Glutamatergic neuron (in vitro differentiated cells): ENCODE results near the gene TTI1. TPM values are rescaled to one million over a fixed set of nuclear protein-coding genes. Genes with fewer than 3 reads are reported as not detected.
"Not testable (repeated sequence)": the region's sequence is repeated elsewhere in the genome, so short reads cannot be mapped to it uniquely, and the experiment has no call there.

Source experiments
- DNase-seq: peaks from one replicate; pipeline ENCODE4 v3.0.0; 2022
- H3K27ac Mint-ChIP-seq: one replicate; pipeline ENCODE4 v1.8.0; 2020; ENCODE audit warnings: mild to moderate bottlenecking, mixed read lengths, inconsistent platforms; ENCODE audit not compliant: unreplicated experiment
- H3K27me3 Mint-ChIP-seq: one replicate; pipeline ENCODE4 v1.8.0; 2020; ENCODE audit warnings: mild to moderate bottlenecking, moderate library complexity, mixed read lengths, inconsistent platforms; ENCODE audit not compliant: unreplicated experiment
- H3K36me3 Mint-ChIP-seq: one replicate; pipeline ENCODE4 v1.8.0; 2020; ENCODE audit warnings: mild to moderate bottlenecking, mixed read lengths, inconsistent platforms; ENCODE audit not compliant: unreplicated experiment
- H3K4me1 Mint-ChIP-seq: one replicate; pipeline ENCODE4 v1.8.0; 2020; ENCODE audit warnings: mild to moderate bottlenecking, low read depth, mixed read lengths, inconsistent platforms; ENCODE audit not compliant: unreplicated experiment
- H3K4me3 Mint-ChIP-seq: one replicate; pipeline ENCODE4 v1.8.0; 2020; ENCODE audit warnings: mild to moderate bottlenecking, mixed read lengths, inconsistent platforms; ENCODE audit not compliant: unreplicated experiment
- H3K9me3 Mint-ChIP-seq: one replicate; pipeline ENCODE4 v1.8.0; 2020; ENCODE audit warnings: mild to moderate bottlenecking, moderate library complexity, mixed read lengths, inconsistent platforms; ENCODE audit not compliant: unreplicated experiment
- CTCF ChIP-seq: fragments of 200-600 bp; sonication (generic); IDR thresholded peaks from one replicate; pipeline ENCODE4 v1.5.0; 2021; ENCODE audit not compliant: partially characterized antibody, unreplicated experiment
- total RNA-seq: library from RNA; stranded (reverse); fragmentation: NEBNext Ultra II Directional; extraction: Animal tissue kit (Norgen Biotek cat#: 25700); gene quantifications from one replicate; pipeline ENCODE4 v1.2.1, GENCODE V29; 2021; ENCODE audit not compliant: unreplicated experiment

TTI1 gene
- total RNA-seq, 1 donor from 2014 or later = 22.9 TPM

- DNase-seq = no peak
- peaks cover 4% of the 10 kb centered on the region for H3K9me3 Mint-ChIP-seq
- no peak overlapping the region for H3K4me3 Mint-ChIP-seq
- H3K36me3 Mint-ChIP-seq = peaks cover 23% of the 10 kb centered on the region
- H3K27ac Mint-ChIP-seq = no peak overlapping the region
- TF ChIP-seq CTCF = no peak
- H3K4me1 Mint-ChIP-seq = peaks cover 6% of the 10 kb centered on the region
- H3K27me3 Mint-ChIP-seq = peaks cover 6% of the 10 kb centered on the region
Measured at GRCh38 chr20:37971561-37972127, 61.6 kb downstream of the TTI1 start.

GRCh38 chr20:37970856-37971245, 62.4 kb downstream of the TTI1 start:
- H3K36me3 Mint-ChIP-seq = peaks cover 23% of the 10 kb centered on the region
- peaks cover 6% of the 10 kb centered on the region for H3K9me3 Mint-ChIP-seq
- TF ChIP-seq CTCF = no peak
- DNase-seq = no peak
- H3K27me3 Mint-ChIP-seq = peaks cover 6% of the 10 kb centered on the region
- H3K27ac Mint-ChIP-seq = no peak overlapping the region
- H3K4me3 Mint-ChIP-seq = no peak overlapping the region
- H3K4me1 Mint-ChIP-seq = peaks cover 6% of the 10 kb centered on the region

GRCh38 chr20:37969949-37970855, 63.1 kb downstream of the TTI1 start:
- no peak for TF ChIP-seq CTCF
- Mint-ChIP-seq H3K36me3 (peaks cover 23% of the 10 kb centered on the region), H3K27me3 (peaks cover 6% of the 10 kb centered on the region), H3K27ac (no peak overlapping the region), H3K4me3 (no peak overlapping the region), H3K9me3 (peaks cover 6% of the 10 kb centered on the region), H3K4me1 (peaks cover 6% of the 10 kb centered on the region)
- no peak for DNase-seq

DNA sequence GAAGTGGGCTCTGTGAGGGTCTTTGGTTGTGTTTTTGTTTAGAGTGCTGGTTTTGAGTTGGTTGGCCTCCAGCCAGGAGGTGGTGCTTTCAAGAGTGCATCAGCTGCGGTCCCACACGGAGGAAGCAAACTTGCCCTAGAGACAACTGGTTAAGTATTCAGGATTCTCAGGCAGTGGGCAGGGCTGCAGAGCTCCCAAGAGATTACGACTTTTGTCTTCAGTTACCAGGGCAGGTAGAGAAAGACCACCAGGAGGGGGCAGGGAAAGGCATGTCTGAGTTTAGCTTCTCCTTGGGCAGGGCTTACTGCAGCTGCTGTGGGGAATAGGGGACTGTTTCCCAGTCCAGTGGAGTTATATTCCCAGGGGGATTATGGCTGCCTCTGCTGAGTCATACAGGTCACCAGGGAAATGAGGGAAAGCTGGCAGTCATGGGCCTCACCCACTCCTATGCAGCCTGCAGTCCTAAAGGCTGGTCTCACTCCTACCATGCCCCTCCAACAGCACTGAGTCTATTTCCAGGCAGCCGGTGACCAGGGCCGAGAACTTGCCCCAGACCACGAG, 64.3 kb downstream of the TTI1 start:
- Mint-ChIP-seq H3K36me3 (peaks cover 23% of the 10 kb centered on the region), H3K27me3 (peaks cover 6% of the 10 kb centered on the region), H3K9me3 (peaks cover 6% of the 10 kb centered on the region), H3K27ac (no peak overlapping the region), H3K4me3 (no peak overlapping the region), H3K4me1 (peaks cover 6% of the 10 kb centered on the region)
- no peak for TF ChIP-seq CTCF
- DNase-seq = no peak

DNA sequence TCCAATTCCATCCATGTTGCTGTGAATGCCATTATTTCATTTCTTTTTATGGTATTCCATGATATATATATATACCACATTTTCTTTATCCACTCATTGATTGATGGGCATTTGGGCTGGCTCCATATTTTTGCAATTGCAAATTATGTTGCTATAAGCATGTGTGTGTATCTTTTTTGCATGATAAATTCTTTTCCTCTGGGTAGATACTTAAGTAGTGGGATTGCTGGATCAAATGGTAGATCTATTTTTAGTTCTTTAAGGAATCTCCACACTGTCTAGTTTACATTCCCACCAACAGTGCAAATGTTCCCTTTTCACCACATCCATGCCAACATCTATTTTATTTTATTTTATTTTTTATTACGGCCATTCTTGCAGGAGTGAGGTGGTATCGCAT, 69.8 kb downstream of the TTI1 start:
- H3K4me1 Mint-ChIP-seq, H3K36me3 Mint-ChIP-seq, H3K27ac Mint-ChIP-seq, DNase-seq, H3K4me3 Mint-ChIP-seq, H3K27me3 Mint-ChIP-seq, H3K9me3 Mint-ChIP-seq: not testable (repeated sequence)
